Suprapubic skin (tissue), 4 donors: ENCODE data around the gene OSBPL2. TPM values are rescaled to one million over a fixed set of nuclear protein-coding genes. Genes with fewer than 3 reads are reported as not detected.

ENCODE experiments used
- DNase-seq, 2 donors: peaks; one replicate each; pipeline ENCODE4 v3.0.0-alpha.2; 2019; ENCODE audit warnings: low spot score in 2 of 2
- H3K27ac ChIP-seq: fragments of 200-600 bp; sonication (generic); one replicate; pipeline ENCODE4 v1.5.1; 2019
- H3K27me3 ChIP-seq: fragments of 200-600 bp; sonication (generic); one replicate; pipeline ENCODE4 v1.5.1; 2019
- H3K36me3 ChIP-seq: fragments of 200-600 bp; sonication (generic); one replicate; pipeline ENCODE4 v1.5.1; 2019
- H3K4me1 ChIP-seq: fragments of 200-600 bp; sonication (generic); one replicate; pipeline ENCODE4 v1.5.1; 2019
- H3K4me3 ChIP-seq: fragments of 200-600 bp; sonication (generic); one replicate; pipeline ENCODE4 v1.5.1; 2019; ENCODE audit warnings: mild to moderate bottlenecking
- H3K9me3 ChIP-seq: fragments of 200-600 bp; sonication (generic); one replicate; pipeline ENCODE4 v1.5.1; 2019
- EP300 ChIP-seq: sonication (generic); formaldehyde crosslinking; IDR thresholded peaks from one replicate; pipeline ENCODE4 v1.6.1; 2017; ENCODE audit warnings: antibody characterized with exemption
- POLR2A ChIP-seq, 2 donors: fragments of 450-650 bp; IDR thresholded peaks; one replicate each; pipeline ENCODE4 v1.6.1; 2017; ENCODE audit warnings: antibody characterized with exemption in 2 of 2, mild to moderate bottlenecking in 2 of 2, moderate library complexity in 2 of 2
- POLR2AphosphoS5 ChIP-seq, 3 donors: sonication (generic); formaldehyde crosslinking; IDR thresholded peaks; one replicate each; pipeline ENCODE4 v1.6.1; 2017; ENCODE audit warnings: antibody characterized with exemption in 3 of 3
- WGBS: methylation state at CpG from one replicate; pipeline ENCODE4 v1.1.5; 2018; 5-methylcytosine and 5-hydroxymethylcytosine counted together
- total RNA-seq, 4 donors: library from RNA; depleted of rRNA; stranded (reverse); fragments of >200 nt; gene quantifications; one replicate each; pipeline ENCODE4 v1.1.0, GENCODE V29; 2016
- TF ChIP-seq, protein P1 (sequence below), 2 donors: fragments of 200-600 bp in 1 of 2; fragments of 450-650 bp in 1 of 2; sonication (generic) in 1 of 2; IDR thresholded peaks; one replicate each; pipeline ENCODE4 v1.5.1; 2016 to 2019; ENCODE audit warnings: antibody characterized with exemption in 2 of 2, mild to moderate bottlenecking in 1 of 2, moderate library complexity in 1 of 2

OSBPL2 gene
- total RNA-seq, 4 donors from 2014 or later: 78.1 to 132 (median 84.0) TPM

DNA sequence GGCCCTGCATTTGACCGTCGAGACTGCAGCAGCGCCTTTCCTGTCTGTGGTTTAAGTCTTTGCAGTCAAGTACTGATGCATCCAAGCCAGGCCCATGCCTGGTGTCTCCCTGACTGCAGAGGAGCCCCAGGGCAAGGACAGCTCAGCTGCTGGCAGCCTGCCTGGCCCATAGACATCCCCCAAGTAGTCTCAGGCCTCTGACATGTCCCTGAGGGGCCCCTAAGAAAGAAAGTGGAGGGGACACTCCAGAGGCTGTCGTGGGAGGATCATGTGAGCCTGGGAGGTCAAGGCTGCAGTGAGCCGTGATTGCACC is 36.3 kb upstream of the OSBPL2 start:
- 93% methylated on average over 2 of the region's 5 CpGs for WGBS
- TF ChIP-seq EP300 (no peak), POLR2A (IDR thresholded peaks at IDR 0.05) (no peak)
- TF ChIP-seq, protein P1, sequence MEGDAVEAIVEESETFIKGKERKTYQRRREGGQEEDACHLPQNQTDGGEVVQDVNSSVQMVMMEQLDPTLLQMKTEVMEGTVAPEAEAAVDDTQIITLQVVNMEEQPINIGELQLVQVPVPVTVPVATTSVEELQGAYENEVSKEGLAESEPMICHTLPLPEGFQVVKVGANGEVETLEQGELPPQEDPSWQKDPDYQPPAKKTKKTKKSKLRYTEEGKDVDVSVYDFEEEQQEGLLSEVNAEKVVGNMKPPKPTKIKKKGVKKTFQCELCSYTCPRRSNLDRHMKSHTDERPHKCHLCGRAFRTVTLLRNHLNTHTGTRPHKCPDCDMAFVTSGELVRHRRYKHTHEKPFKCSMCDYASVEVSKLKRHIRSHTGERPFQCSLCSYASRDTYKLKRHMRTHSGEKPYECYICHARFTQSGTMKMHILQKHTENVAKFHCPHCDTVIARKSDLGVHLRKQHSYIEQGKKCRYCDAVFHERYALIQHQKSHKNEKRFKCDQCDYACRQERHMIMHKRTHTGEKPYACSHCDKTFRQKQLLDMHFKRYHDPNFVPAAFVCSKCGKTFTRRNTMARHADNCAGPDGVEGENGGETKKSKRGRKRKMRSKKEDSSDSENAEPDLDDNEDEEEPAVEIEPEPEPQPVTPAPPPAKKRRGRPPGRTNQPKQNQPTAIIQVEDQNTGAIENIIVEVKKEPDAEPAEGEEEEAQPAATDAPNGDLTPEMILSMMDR (IDR thresholded peaks at IDR 0.05): no peak
- peak in 1 of 2 donors; percentile 45 for DNase-seq
- H3K9me3 ChIP-seq: no peaks in the 10 kb centered on the region
- no peaks in the 10 kb centered on the region for H3K27me3 ChIP-seq
- no peak overlapping the region for H3K27ac ChIP-seq
- H3K4me1 ChIP-seq: no peaks in the 10 kb centered on the region
- peaks cover 57% of the 10 kb centered on the region for H3K36me3 ChIP-seq
- no peak overlapping the region for H3K4me3 ChIP-seq

DNA sequence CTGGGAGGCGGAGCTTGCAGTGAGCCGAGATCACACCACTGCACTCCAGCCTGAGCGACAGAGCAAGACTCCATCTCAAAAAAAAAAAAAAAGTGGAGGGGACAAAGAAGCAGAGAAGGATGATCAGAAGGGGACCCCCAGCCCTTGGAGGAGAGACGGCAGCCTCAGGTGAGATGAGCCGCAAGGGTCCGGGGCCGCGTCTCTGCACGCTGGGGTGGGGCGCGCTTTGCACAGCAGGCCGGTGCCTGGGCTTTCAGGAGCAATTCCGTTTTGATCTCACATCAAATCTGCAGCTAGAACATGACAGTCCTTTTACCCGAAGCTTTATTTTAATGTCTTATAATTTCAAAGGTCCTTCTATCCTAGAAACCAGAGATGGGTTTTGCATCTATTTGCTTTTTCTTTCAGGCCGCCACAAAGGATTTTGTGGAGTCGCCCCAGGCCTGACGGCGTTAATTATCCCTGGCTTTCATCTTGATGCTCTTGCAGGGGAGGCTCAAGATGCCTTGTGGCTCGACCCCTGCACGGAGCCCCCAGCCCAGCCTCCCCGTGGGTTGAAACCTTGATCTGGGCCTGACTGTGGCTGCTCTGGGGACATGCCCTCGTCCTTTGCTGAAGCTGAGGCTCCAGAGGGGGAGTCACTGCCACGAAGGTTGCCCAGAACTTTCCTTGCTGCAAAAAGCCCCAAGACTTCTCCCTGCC is 35.5 kb upstream of the OSBPL2 start:
- peaks cover 53% of the 10 kb centered on the region for H3K36me3 ChIP-seq
- DNase-seq: peak in 1 of 2 donors; percentile 45
- no peaks in the 10 kb centered on the region for H3K9me3 ChIP-seq
- H3K27ac ChIP-seq: no peak overlapping the region
- TF ChIP-seq, protein P1 (IDR thresholded peaks at IDR 0.05): no peak
- TF ChIP-seq POLR2A (IDR thresholded peaks at IDR 0.05) (no peak), EP300 (no peak), POLR2AphosphoS5 (IDR thresholded peaks at IDR 0.05) (no peak)
- H3K27me3 ChIP-seq: no peaks in the 10 kb centered on the region
- no peak overlapping the region for H3K4me3 ChIP-seq
- H3K4me1 ChIP-seq: no peaks in the 10 kb centered on the region
- WGBS: 86% methylated on average over 23 of the region's 23 CpGs

DNA sequence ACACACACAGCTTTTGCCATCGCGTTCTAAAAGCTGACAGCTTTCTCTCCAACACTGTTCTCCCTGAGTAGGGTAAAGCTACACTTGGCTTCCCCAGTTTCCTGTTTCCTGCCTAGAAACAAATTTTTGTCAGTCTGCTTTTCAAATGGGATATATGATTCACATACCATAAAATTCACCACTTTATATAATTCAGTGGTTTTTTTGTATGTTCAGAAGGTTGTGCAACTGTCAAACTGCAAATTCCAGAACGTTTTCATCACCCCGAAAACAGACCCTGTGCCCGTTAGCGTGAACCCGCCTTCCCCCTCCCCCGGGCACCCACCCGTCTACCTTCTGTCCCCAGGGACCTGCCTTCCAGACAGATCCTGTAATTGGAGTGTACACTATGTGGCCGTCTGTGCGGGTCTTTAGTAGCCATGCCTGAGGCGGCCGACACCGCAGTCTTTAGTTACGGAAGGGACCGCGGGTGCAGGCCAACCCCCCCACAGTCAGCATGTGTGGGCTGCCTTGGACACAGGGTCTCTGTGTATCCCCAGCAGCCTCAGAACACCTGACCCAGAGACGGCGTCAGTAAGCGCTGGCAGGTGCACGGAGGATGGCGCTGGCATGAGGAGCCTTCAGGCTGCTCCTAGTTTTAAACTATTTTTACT is 34.8 kb upstream of the OSBPL2 start:
- Histone ChIP-seq H3K27me3 (peaks cover 4% of the 10 kb centered on the region), H3K9me3 (no peaks in the 10 kb centered on the region), H3K36me3 (peaks cover 46% of the 10 kb centered on the region), H3K4me3 (no peak overlapping the region), H3K4me1 (no peaks in the 10 kb centered on the region), H3K27ac (no peak overlapping the region)
- peak in 1 of 2 donors; percentile 35 for DNase-seq
- TF ChIP-seq POLR2AphosphoS5 (IDR thresholded peaks at IDR 0.05) (no peak), POLR2A (IDR thresholded peaks at IDR 0.05) (no peak), EP300 (no peak)
- TF ChIP-seq, protein P1 (IDR thresholded peaks at IDR 0.05): no peak
- WGBS: 86% methylated on average over 22 of the region's 22 CpGs

GRCh38 chr20:62205618-62206387 is 32.5 kb upstream of the OSBPL2 start:
- 86% methylated on average over 35 of the region's 38 CpGs for WGBS
- H3K36me3 ChIP-seq: peaks cover 26% of the 10 kb centered on the region
- no peak overlapping the region for H3K27ac ChIP-seq
- no peaks in the 10 kb centered on the region for H3K9me3 ChIP-seq
- no peak for DNase-seq
- TF ChIP-seq POLR2AphosphoS5 (IDR thresholded peaks at IDR 0.05): no peak
- TF ChIP-seq POLR2A (IDR thresholded peaks at IDR 0.05): no peak
- TF ChIP-seq, protein P1 (IDR thresholded peaks at IDR 0.05): no peak
- TF ChIP-seq EP300: no peak
- H3K27me3 ChIP-seq: peaks cover 24% of the 10 kb centered on the region
- H3K4me1 ChIP-seq: no peaks in the 10 kb centered on the region
- no peak overlapping the region for H3K4me3 ChIP-seq

DNA sequence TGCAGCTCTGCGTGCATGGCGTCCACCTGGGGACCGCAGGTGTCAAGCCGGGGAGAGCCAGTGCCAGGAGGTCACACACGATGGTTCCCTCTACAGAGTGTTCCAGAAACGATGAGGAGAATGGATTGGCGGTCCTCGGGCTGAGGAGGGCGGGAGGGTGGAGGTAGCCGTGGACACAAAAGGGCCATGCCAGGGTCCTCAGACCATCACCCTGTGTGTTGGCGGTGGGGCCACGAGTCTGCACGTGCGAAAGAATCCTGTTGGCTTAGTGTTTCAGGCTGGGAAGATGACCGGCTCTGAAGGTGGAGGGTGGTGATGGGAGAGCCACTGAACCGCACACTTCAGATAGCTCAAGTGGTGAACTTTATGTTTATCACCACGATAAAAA is 31.9 kb upstream of the OSBPL2 start:
- DNase-seq: no peak
- TF ChIP-seq POLR2AphosphoS5 (IDR thresholded peaks at IDR 0.05) (no peak), EP300 (no peak), POLR2A (IDR thresholded peaks at IDR 0.05) (no peak)
- TF ChIP-seq, protein P1 (IDR thresholded peaks at IDR 0.05): no peak
- Histone ChIP-seq H3K4me1 (no peaks in the 10 kb centered on the region), H3K9me3 (no peaks in the 10 kb centered on the region), H3K27ac (no peak overlapping the region), H3K27me3 (peaks cover 30% of the 10 kb centered on the region), H3K36me3 (peaks cover 20% of the 10 kb centered on the region), H3K4me3 (no peak overlapping the region)
- 89% methylated on average over 17 of the region's 17 CpGs for WGBS
